H1 (cell line): Measurements from ENCODE around the gene MYO1D. TPM values are rescaled to one million over a fixed set of nuclear protein-coding genes. Genes with fewer than 3 reads are reported as not detected.

Experiments
- CTCF ChIA-PET: fragments of 300-600 bp; sonication (Branson Sonifier 250); formaldehyde crosslinking; loops from one replicate; lab custom pipeline; 2021; ENCODE audit not compliant: partially characterized antibody; lab: Charles Lee
- POLR2A ChIA-PET: fragments of 300-600 bp; sonication (Branson Sonifier 250); formaldehyde crosslinking; loops from one replicate; lab custom pipeline; 2021; ENCODE audit warnings: inconsistent platforms; ENCODE audit not compliant: partially characterized antibody; lab: Charles Lee
- DNase-seq, 2 experiments: peaks; one replicate each; pipeline versions ENCODE4 v3.0.0 to v3.0.0-alpha.2; 2010 to 2022; ENCODE audit warnings: low spot score in 2 of 2, low read depth in 1 of 2, mixed read lengths in 1 of 2
- FAIRE-seq: peaks from 2 replicates; lab custom pipeline; 2011; peaks lifted over from hg19 to GRCh38; lab: Jason Lieb, UNC
- H2AFZ ChIP-seq: 2 replicates; pipeline ENCODE4 v1.8.1; 2012; ENCODE audit warnings: low read length, inconsistent platforms
- H2AK5ac ChIP-seq: 2 replicates; pipeline ENCODE4 v1.6.1; 2013; ENCODE audit warnings: low read depth, low read length
- H2BK120ac ChIP-seq: replicated peaks from 2 replicates; pipeline ENCODE3; 2013; ENCODE audit warnings: low read depth, low read length, inconsistent platforms
- H2BK12ac ChIP-seq: 2 replicates; pipeline ENCODE4 v1.6.1; 2013; ENCODE audit warnings: low read depth, low read length
- H2BK15ac ChIP-seq: 2 replicates; pipeline ENCODE4 v1.6.1; 2013; ENCODE audit warnings: low read length
- H2BK20ac ChIP-seq: 2 replicates; pipeline ENCODE4 v1.6.1; 2013; ENCODE audit warnings: low read length
- H2BK5ac ChIP-seq: 2 replicates; pipeline ENCODE4 v1.6.1; 2013; ENCODE audit warnings: low read depth, low read length
- H3K14ac ChIP-seq: 2 replicates; pipeline ENCODE4 v1.6.1; 2013; ENCODE audit warnings: inconsistent platforms; ENCODE audit not compliant: insufficient read length
- H3K18ac ChIP-seq: 2 replicates; pipeline ENCODE4 v1.6.1; 2013; ENCODE audit warnings: low read length; ENCODE audit errors: extremely low read depth
- H3K23ac ChIP-seq: 2 replicates; pipeline ENCODE4 v1.6.1; 2013; ENCODE audit warnings: inconsistent platforms; ENCODE audit not compliant: insufficient read length
- H3K23me2 ChIP-seq: 2 replicates; pipeline ENCODE4 v1.6.1; 2013; ENCODE audit warnings: low read depth, low read length
- H3K27ac ChIP-seq: 2 replicates; pipeline ENCODE4 v1.6.1; 2011; ENCODE audit warnings: low read depth, low read length, inconsistent platforms
- H3K27me3 ChIP-seq, 4 experiments: replicated peaks in 1 of 4; 1 replicate in 1 of 4; 2 replicates in 3 of 4; pipeline versions ENCODE4 v1.6.1 to v1.8.1; 2011 to 2013; ENCODE audit warnings: low read length in 3 of 4, mild to moderate bottlenecking in 3 of 4, inconsistent platforms in 2 of 4, mixed read lengths in 2 of 4, moderate library complexity in 1 of 4; ENCODE audit not compliant: control insufficient read depth in 3 of 4, insufficient read depth in 3 of 4; ENCODE audit errors: extremely low read depth in 1 of 4
- H3K36me3 ChIP-seq, 4 experiments: 2 replicates each; pipeline versions ENCODE4 v1.6.1 to v1.8.1; 2011 to 2013; ENCODE audit warnings: mild to moderate bottlenecking in 4 of 4, low read length in 3 of 4, moderate library complexity in 2 of 4, control low read depth in 1 of 4, inconsistent platforms in 1 of 4; ENCODE audit not compliant: insufficient read depth in 4 of 4, control insufficient read depth in 2 of 4
- H3K4ac ChIP-seq: replicated peaks from 2 replicates; pipeline ENCODE3; 2013; ENCODE audit warnings: low read length, low read depth, mixed read lengths, inconsistent platforms; ENCODE audit not compliant: insufficient read length
- H3K4me1 ChIP-seq, 4 experiments: replicated peaks in 1 of 4; 1 replicate in 1 of 4; 2 replicates in 3 of 4; pipeline versions ENCODE4 v1.6.1 to v1.8.1; 2011 to 2013; ENCODE audit warnings: low read length in 3 of 4, inconsistent platforms in 2 of 4, mixed read lengths in 1 of 4; ENCODE audit not compliant: insufficient read depth in 4 of 4, control insufficient read depth in 3 of 4
- H3K4me2 ChIP-seq, 2 experiments: 2 replicates each; pipeline versions ENCODE4 v1.6.1 to v1.8.1; 2011 to 2013; ENCODE audit warnings: low read depth in 2 of 2, low read length in 2 of 2, control low read depth in 1 of 2, inconsistent platforms in 1 of 2, mild to moderate bottlenecking in 1 of 2; ENCODE audit not compliant: insufficient read depth in 1 of 2
- H3K4me3 ChIP-seq, 4 experiments: fragments of 200-600, 300-600 bp in 1 of 4; sonication (generic), shearing (Covaris generic), sonication (Bioruptor Twin) in 1 of 4; 2 replicates each; pipeline versions ENCODE4 v1.5.1 to v1.8.1; 2011 to 2016; ENCODE audit warnings: low read length in 4 of 4, low read depth in 3 of 4, control low read depth in 2 of 4, inconsistent platforms in 2 of 4, mild to moderate bottlenecking in 2 of 4, mixed read lengths in 1 of 4, moderate library complexity in 1 of 4; ENCODE audit not compliant: insufficient read depth in 2 of 4; ENCODE audit errors: extremely low read depth in 1 of 4
- H3K56ac ChIP-seq: replicated peaks from 2 replicates; pipeline ENCODE3; 2013; ENCODE audit warnings: low read depth, mild to moderate bottlenecking, mixed read lengths, low read length, inconsistent platforms; ENCODE audit not compliant: insufficient read length
- H3K79me1 ChIP-seq: 2 replicates; pipeline ENCODE4 v1.6.1; 2013; ENCODE audit warnings: low read depth, low read length, control low read depth
- H3K79me2 ChIP-seq, 2 experiments: 2 replicates each; pipeline versions ENCODE4 v1.6.1 to v1.8.1; 2012 to 2013; ENCODE audit warnings: low read length in 2 of 2, mild to moderate bottlenecking in 2 of 2, inconsistent platforms in 1 of 2; ENCODE audit not compliant: insufficient read depth in 2 of 2, control insufficient read depth in 1 of 2
- H3K9ac ChIP-seq, 4 experiments: replicated peaks in 1 of 4; 1 replicate in 1 of 4; 2 replicates in 3 of 4; pipeline versions ENCODE4 v1.6.1 to v1.8.1; 2011 to 2013; ENCODE audit warnings: low read depth in 3 of 4, low read length in 3 of 4, control low read depth in 2 of 4, mild to moderate bottlenecking in 2 of 4, moderate library complexity in 2 of 4, inconsistent platforms in 1 of 4; ENCODE audit errors: extremely low read depth in 1 of 4
- H3K9me3 ChIP-seq, 2 experiments: 2 replicates each; pipeline versions ENCODE4 v1.6.1 to v1.8.1; 2012 to 2013; ENCODE audit warnings: mild to moderate bottlenecking in 2 of 2, moderate library complexity in 2 of 2, control low read depth in 1 of 2, inconsistent platforms in 1 of 2, low read depth in 1 of 2, low read length in 1 of 2, mixed read lengths in 1 of 2; ENCODE audit not compliant: insufficient read depth in 2 of 2
- H4K20me1 ChIP-seq, 2 experiments: replicated peaks in 1 of 2; 2 replicates each; pipeline versions ENCODE3 to v1.8.1; 2011 to 2013; ENCODE audit warnings: inconsistent platforms in 2 of 2, low read length in 2 of 2, mild to moderate bottlenecking in 1 of 2; ENCODE audit not compliant: insufficient read depth in 2 of 2, control insufficient read depth in 1 of 2
- H4K5ac ChIP-seq: 2 replicates; pipeline ENCODE4 v1.6.1; 2013; ENCODE audit warnings: low read length, low read depth, mixed read lengths, inconsistent platforms; ENCODE audit not compliant: insufficient read length
- H4K8ac ChIP-seq: 2 replicates; pipeline ENCODE4 v1.8.0; 2013; ENCODE audit warnings: mild to moderate bottlenecking, moderate library complexity, low read length, inconsistent platforms; ENCODE audit not compliant: insufficient read depth; ENCODE audit errors: extremely low read depth
- H4K91ac ChIP-seq: replicated peaks from 2 replicates; pipeline ENCODE3; 2013; ENCODE audit warnings: low read length, mixed read lengths, inconsistent platforms; ENCODE audit not compliant: insufficient read length
- CTCF ChIP-seq, 3 experiments: IDR thresholded peaks; 1 replicate in 2 of 3; 2 replicates in 1 of 3; pipeline versions ENCODE4 v1.5.1 to v1.6.1; 2011; ENCODE audit warnings: low read length in 3 of 3, mild to moderate bottlenecking in 3 of 3, inconsistent platforms in 2 of 3, low read depth in 1 of 3, moderate library complexity in 1 of 3; ENCODE audit not compliant: insufficient read depth in 1 of 3; ENCODE audit errors: control extremely low read depth in 1 of 3
- PHF8 ChIP-seq: fragments of 200-600 bp; sonication (generic); conservative IDR thresholded peaks from 2 replicates; pipeline ENCODE4 v1.7.1; 2012; ENCODE audit warnings: low read depth, mild to moderate bottlenecking, inconsistent platforms, low read length, moderate library complexity
- WGBS, 2 experiments: shearing (Covaris generic) in 1 of 2; methylation state at CpG; one replicate each; pipeline versions ENCODE4 v1.1.6 to v1.1.7; 2013 to 2015; ENCODE audit warnings: low lambda C conversion rate in 2 of 2, mixed read lengths in 2 of 2, inconsistent platforms in 1 of 2, low coverage in 1 of 2, missing lambda C conversion rate in 1 of 2; ENCODE audit not compliant: insufficient replicate concordance in 2 of 2, insufficient coverage in 1 of 2, insufficient read length in 1 of 2; ENCODE audit errors: extremely low coverage in 1 of 2, missing lambda C conversion rate in 1 of 2; 5-methylcytosine and 5-hydroxymethylcytosine counted together
- polyA plus RNA-seq, 7 experiments: library from polyadenylated mRNA; depleted of rRNA in 3 of 7; stranded (reverse) in 5 of 7; unstranded in 2 of 7; fragments of >200 nt in 5 of 7; fragments of 200-250 nt in 2 of 7; gene quantifications; 1 replicate in 5 of 7; 2 replicates in 1 of 7; 4 replicates in 1 of 7; pipeline versions ENCODE4 v1.2.1 to v1.2.3, GENCODE V29; 2011 to 2013; ENCODE audit warnings: missing spikeins in 2 of 7, mixed read lengths in 2 of 7
- total RNA-seq: library from RNA; stranded (reverse); fragmentation: NEBNext Ultra II Directional; extraction: Animal tissue kit (Norgen Biotek cat#: 25700); gene quantifications from 2 replicates; pipeline ENCODE4 v1.2.1, GENCODE V29; 2021

MYO1D gene
- total and polyA plus RNA-seq, 2 of the 8 experiments (the other 6 are each of a cell fraction or from before 2014, with no cell fraction given): 6.5 to 25.4 TPM

GRCh38 chr17:32723310-32723955 is 153.5 kb downstream of the MYO1D start:
- Histone ChIP-seq H3K27ac (no peak overlapping the region), H2AK5ac (no peak overlapping the region), H2BK12ac (no peak overlapping the region), H4K5ac (no peak overlapping the region), H4K91ac (no peak overlapping the region), H3K4me1 (no peaks in the 10 kb centered on the region), H4K8ac (no peak overlapping the region), H3K9me3 (no peaks in the 10 kb centered on the region), H2AFZ (no peak overlapping the region), H3K18ac (no peak overlapping the region)
- no peak for FAIRE-seq
- CTCF ChIA-PET: interaction anchor here (1.1 kb wide), 2 partner anchors 27 to 64 kb away, joined by 3 read pairs; no protein-coding TSS in a partner anchor
- TF ChIP-seq PHF8 (no peak), CTCF (IDR thresholded peaks at IDR 0.05; ENCODE audit: control extremely low read depth in 1 of 3, insufficient read depth in 1 of 3, low read depth in 1 of 3, low read length in 3 of 3) (no peak)
- TF ChIP-seq, all 59 proteins: peak for 0
- no peaks in the 10 kb centered on the region; a peak in 1 of 8 replicates for H3K36me3 ChIP-seq
- H3K14ac ChIP-seq: no peak overlapping the region
- no peaks in the 10 kb centered on the region for H3K79me2 ChIP-seq
- H3K4ac ChIP-seq: no peak overlapping the region
- no peak overlapping the region for H3K4me2 ChIP-seq
- H3K23ac ChIP-seq: no peak overlapping the region
- H2BK20ac ChIP-seq: no peak overlapping the region
- no peak overlapping the region for H3K4me3 ChIP-seq
- no peaks in the 10 kb centered on the region for H3K79me1 ChIP-seq
- no peak overlapping the region for H3K56ac ChIP-seq
- WGBS, 2 experiments: 90% methylated on average over 5 of the region's 5 CpGs; no CpG with 5 or more reads in 1 of the 2 experiments
- no peak overlapping the region for H2BK15ac ChIP-seq
- no peaks in the 10 kb centered on the region for H4K20me1 ChIP-seq
- H3K27me3 ChIP-seq: no peaks in the 10 kb centered on the region
- H2BK120ac ChIP-seq: no peak overlapping the region
- no peak overlapping the region for H2BK5ac ChIP-seq
- POLR2A ChIA-PET: no interaction called here
- no peak for DNase-seq
- no peaks in the 10 kb centered on the region for H3K23me2 ChIP-seq
- no peak overlapping the region for H3K9ac ChIP-seq
